Measurements from ENCODE around the gene ALPL. TPM values are rescaled to one million over a fixed set of nuclear protein-coding genes. Genes with fewer than 3 reads are reported as not detected.

The ALPL gene
- total RNA-seq, 1 donor from 2014 or later, result 1.4 TPM

GRCh38 chr1:21577324-21577723 is 68.1 kb downstream of the ALPL start:
- no peak for DNase-seq

- DNase-seq, result no peak
These were observed 68.7 kb downstream of the ALPL start for GRCh38 chr1:21577933-21578332.

- no peak for DNase-seq
These were observed 70.6 kb downstream of the ALPL start for GRCh38 chr1:21579791-21580190.

GRCh38 chr1:21584096-21584495 is 74.9 kb downstream of the ALPL start:
- no peak for DNase-seq

DNA sequence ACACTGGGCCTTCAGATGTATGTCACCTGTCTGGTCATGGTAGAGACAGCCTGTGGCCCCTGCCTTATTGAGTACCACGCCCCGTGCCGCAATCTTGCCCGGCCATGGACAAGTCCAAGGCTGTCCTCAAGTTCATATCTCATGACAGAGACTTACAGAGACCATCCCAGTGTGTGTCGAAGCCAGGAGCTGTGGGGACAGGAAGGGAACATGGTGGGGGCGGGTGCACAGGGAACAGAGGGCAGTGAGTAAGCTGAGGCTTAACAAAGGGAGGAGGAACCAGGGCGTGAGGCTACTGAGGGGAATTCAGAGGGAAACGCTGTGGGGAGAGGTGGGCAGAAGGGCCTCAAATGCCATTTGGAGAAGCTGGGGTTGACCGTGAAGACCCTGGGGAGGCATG is 75.8 kb downstream of the ALPL start:
- DNase-seq, result no peak

GRCh38 chr1:21586222-21586621 is 77.0 kb downstream of the ALPL start:
- DNase-seq, result no peak

DNA sequence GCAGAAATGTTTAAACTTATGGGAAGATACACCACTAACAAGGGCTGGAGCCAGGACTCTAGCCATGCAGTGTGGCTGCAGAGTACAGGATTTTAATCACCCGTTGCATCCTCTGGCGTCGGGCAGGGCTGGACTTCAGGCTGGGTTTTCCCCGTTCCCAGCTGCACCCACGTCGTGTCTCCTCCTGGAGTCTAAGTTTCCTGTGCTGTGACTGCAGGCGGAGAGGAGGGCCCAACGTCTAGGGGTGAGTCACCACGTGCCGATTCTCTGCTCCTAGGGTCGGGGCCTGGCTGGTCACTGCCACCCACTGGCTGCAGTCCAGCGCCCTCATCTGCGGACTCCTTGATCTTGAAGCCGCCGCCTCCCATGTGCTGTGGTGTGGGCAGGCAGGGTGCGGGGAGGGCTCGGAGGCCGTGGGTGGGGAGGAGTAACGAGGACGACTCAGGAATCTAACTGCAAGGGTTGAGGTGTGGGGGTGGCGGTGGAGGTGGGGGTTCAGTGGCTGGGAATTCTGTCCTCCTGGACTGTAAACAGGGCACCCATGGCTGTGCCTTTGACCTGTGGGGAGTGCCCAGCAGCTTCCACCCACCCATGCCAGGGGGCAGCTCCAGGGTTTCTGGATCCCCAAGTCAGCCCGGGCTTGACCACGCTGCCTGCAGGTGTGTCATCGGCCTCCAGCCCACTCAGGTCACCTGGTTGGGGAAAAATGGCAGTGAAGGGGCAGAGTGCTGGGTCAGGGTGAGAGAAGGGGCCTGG is 77.8 kb downstream of the ALPL start:
- peak; percentile 26 for DNase-seq

- DNase-seq, result no peak
These were observed 78.4 kb downstream of the ALPL start for GRCh38 chr1:21587602-21587953.

DNA sequence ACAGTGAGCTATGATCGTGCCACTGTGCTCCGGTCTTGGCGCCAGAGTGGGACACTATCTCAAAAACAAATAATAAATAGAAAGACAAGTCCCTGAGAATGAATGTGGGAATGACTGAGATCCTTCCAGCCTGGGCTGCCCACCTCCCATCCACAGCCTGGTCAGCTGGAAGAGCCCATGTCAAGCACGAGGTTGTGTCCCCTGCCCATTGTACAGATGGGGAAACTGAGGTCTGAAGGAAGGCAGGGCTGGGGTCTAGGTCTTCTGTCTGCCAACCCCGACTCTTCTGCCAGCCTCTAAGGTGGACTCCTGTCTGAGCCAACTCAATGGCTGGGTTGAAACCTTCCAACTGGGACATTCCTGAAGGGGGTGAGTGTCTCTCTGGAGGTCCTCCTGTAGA is 80.4 kb downstream of the ALPL start:
- DNase-seq, result no peak

DNA sequence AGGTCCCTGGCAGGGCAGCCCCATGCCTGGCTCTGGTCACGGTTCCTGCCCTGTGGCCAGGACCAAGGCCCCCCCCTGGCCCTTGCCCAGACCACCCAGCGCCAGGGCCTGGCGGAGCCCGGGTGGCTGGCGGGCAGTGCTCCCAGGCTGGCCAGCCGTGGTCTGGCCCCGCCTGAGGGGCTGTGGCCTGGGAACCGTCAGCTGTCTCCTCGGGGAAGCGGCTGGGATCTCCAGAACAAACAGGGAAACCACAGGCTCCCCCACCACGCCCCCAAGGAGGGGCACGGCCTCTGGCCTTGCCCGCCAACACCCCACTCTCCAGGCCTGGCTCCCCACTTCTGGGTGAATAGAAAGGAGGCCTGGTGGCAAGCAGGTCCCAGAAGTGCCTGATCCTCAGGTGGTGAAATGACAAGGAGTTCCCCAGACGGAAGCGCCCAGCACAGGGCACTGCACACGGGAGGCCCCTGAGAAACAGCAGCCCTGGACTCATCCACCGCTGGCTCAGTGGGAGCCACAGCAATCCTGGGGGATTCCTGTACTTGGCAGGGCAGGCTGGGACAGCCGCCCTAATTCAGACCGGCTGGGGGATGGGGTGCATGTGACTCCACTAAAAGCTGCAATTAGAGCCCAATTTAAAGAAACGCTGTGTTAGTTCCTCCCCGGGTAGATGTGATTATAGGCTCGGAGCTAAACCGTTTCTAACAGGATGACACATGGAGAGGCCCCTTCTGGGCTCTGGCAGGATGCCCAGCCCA is 81.1 kb downstream of the ALPL start:
- DNase-seq, result no peak

- DNase-seq, result no peak
These were observed 81.7 kb downstream of the ALPL start for GRCh38 chr1:21590934-21591333.

DNA sequence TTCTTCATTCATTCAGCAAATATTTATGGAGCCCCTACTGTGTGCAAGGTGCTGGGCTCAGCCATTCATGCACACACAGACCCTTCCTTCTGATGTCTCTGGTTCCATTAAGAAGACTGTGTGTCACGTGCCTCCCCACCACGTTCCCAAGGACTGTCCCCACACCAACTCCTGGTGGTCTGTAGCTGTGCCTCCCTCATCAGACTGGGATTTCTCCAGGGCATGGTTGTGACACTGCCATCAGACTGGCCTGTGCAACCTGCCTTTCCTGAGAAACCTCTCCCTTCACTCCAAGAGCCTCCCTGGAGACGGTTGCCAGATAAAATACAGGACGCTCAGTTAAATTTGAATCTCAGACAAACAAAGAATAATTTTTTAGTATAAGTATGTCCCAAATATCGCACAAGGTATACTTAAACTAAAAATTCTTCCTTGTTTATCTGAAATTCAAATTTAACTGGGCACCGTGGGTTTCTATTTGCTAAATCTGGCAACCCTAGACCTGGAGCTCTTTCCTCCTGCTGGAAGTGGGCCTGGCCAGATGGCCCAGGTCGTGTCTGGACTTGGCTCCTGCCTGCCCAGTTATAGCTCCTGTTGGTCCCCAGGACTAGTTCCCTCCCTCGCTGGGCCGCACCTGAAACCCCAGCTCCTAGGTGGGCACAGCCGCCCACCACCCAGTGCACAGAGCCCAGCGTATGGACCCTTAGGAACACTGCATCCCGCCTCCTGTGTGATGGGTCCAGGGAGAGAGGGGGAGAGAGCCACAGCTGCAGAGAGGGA is 83.1 kb downstream of the ALPL start:
- DNase-seq, result no peak

GRCh38 chr1:21593231-21593630 is 84.0 kb downstream of the ALPL start:
- no peak for DNase-seq

DNA sequence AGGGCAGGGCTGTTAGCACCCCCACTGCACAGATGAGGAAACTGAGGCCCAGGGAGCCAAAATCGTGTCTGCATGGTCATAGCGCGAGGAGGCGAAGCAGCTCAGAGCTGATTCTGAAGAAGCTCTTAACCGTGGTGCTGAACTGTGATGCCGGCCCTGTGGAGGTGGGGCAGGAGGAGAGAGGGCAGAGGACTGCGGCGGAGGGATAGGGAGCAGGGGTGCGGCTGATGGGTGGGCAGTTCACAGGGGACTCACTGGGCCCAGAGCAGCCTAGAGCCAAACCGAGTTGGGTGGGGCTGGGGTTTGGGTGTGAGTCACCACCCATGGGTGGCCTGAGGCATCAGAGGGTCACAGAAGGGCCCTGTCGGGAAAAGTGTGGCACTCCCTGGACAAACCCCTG is 85.3 kb downstream of the ALPL start:
- no peak for DNase-seq

- DNase-seq, result no peak
These were observed 86.0 kb downstream of the ALPL start for GRCh38 chr1:21594935-21595897.

DNA sequence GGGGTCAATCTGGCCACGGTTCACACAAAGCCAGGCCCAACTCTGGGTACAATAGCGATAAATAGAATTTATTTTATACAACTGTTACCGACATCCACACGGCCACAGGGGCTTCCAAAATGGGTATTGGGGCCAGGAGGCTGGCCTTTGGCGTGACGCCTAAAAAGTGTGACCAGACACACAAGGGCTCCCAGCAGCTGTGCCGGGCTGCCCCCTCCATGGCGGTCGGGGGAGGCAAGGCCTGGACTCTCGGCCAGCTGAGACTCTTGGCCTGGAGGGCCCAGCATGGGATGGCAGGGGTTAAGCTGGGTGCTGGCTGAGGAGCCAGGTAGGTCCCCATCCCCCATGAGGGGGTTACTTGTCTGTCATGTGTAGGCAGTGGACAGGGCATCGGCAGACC is 87.0 kb downstream of the ALPL start:
- DNase-seq, result no peak

DNA sequence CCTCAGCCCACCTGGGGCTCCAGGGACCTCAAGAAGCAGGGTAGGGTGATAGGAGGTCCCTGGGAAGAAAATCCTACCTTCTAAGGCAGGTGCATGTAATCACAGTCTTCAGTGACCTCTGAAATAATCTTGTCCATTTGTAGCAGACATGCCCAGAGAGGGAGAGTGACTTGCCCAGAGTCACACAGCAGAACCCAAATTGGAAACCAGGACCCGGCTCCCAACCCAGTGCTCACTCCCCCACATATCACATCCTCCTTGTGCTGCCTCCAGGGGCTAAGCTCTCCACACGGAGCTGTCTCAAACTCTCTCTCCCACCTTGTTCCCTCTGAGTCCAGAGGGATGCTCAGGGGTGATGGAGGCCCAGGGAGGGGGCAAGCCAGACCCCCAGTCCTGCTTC is 87.4 kb downstream of the ALPL start:
- DNase-seq, result no peak

GRCh38 chr1:21597753-21598152 is 88.5 kb downstream of the ALPL start:
- DNase-seq, result no peak

- DNase-seq, result no peak
These were observed 89.2 kb downstream of the ALPL start for GRCh38 chr1:21598417-21598816.

DNA sequence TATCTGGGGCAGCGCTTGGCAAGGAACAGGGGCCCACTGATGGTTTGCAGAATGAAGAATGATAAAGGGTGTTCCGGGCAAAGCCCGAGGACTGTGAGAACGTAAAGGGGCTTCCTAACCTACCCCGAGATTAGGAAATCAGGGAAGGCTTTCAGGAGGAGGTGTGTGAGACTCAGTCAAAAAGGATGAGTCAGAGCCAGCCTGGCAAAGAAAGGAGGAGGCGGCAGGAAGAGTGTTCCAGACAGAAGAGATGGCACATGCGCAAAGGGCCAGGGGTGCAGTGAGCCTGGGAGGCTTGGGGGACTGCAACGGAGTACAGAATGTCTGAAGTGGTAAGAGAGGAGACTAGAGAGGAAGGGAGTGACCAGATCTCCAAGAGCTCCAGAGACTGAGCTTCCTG is 89.7 kb downstream of the ALPL start:
- no peak for DNase-seq

DNA sequence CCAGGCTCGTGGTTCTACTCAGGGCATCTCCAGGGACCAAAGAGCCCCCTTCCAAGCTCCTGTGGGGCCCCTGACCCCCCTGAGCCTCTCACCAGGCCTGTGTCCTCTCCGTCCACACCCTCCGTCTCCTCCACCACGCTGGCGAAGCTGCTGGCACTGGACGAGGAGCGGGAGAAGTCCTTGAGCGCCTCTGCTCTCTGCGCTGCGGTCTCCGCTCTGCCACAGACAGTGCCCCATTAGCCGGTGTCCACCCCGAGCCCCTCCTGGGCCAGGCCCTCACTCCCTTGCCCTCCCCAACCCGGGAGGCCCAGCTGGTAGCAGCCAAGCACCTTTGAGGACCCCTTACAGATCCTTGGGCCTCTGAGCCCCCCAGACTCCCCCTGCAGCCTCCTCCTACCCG is 90.2 kb downstream of the ALPL start:
- no peak for DNase-seq

All from occipital lobe (tissue), 2 donors.